ENCODE measurements around the gene AQP3. TPM values are rescaled to one million over a fixed set of nuclear protein-coding genes. Genes with fewer than 3 reads are reported as not detected.
"Not testable (repeated sequence)": the region's sequence is repeated elsewhere in the genome, so short reads cannot be mapped to it uniquely, and the experiment has no call there.

AQP3 gene
- total RNA-seq, 1 donor from 2014 or later = 5.4 TPM

DNA sequence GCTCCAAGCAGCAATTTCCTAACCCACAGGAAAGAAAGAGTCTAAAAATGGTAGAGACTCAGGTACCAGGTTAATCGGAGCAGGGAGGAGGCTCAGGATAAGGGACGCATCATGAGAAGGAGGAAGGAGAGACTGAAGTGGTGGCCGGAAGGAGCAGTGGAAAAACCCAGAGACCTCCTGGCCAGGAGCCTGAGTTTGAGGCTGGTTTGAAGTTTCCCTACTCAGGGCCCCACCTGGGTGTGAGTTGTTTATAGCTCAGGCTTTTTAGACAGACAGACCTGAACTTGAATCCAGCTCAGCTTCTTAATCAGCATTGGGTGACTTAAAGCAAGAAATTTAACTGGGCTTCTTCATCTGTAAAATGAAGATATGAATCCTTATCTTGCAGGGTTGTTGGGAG, 33.1 kb downstream of the AQP3 start:
- H3K4me3 ChIP-seq (ENCODE audit: low read depth, low read length) = no peak overlapping the region
- no peak for DNase-seq (ENCODE audit: low read depth)
- TF ChIP-seq, protein P1, sequence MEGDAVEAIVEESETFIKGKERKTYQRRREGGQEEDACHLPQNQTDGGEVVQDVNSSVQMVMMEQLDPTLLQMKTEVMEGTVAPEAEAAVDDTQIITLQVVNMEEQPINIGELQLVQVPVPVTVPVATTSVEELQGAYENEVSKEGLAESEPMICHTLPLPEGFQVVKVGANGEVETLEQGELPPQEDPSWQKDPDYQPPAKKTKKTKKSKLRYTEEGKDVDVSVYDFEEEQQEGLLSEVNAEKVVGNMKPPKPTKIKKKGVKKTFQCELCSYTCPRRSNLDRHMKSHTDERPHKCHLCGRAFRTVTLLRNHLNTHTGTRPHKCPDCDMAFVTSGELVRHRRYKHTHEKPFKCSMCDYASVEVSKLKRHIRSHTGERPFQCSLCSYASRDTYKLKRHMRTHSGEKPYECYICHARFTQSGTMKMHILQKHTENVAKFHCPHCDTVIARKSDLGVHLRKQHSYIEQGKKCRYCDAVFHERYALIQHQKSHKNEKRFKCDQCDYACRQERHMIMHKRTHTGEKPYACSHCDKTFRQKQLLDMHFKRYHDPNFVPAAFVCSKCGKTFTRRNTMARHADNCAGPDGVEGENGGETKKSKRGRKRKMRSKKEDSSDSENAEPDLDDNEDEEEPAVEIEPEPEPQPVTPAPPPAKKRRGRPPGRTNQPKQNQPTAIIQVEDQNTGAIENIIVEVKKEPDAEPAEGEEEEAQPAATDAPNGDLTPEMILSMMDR (conservative IDR thresholded peaks at IDR 0.05; ENCODE audit: low read depth, low read length) = no peak

DNA sequence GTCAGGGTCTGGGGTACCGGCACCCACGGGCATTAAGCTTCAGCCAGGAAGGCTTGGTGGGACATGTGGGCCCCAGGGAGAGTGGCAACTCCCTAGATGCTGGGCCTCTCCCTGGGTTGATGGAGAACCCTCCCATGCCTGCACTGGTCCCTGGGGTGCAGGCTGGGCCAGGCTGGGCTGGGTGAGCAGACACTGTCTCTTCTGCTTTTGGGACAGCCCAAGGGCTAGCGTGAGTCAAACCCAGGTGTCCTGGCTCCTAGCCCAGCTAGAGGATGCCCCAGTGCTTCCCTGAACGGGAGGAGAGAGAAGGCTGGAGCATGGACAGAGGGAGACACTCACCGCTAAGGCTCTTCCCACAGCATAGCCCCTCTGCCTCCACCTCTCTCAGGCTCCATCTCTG, 39.3 kb downstream of the AQP3 start:
- TF ChIP-seq, protein P1 (conservative IDR thresholded peaks at IDR 0.05; ENCODE audit: low read depth, low read length) = no peak
- H3K4me3 ChIP-seq (ENCODE audit: low read depth, low read length) = no peak overlapping the region
- no peak for DNase-seq (ENCODE audit: low read depth)

DNA sequence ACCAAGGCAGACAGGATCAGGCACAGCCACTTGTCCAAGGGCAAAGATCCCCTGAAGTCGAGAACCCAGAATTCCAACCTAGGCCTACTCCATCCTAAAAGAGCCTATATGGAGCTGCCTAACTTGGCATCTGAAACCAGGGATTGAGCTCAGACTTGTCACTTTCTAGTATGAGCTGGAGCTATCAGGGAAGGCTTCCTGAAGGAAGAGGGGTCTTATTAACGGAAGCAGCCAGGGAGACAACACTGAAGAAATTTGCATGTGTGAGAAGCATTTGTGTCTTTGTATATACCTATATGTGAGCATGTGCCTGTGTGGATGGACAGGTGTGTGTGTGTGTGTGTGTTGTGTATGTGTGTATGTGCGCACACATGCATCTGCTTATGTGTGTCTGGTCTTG, 40.3 kb downstream of the AQP3 start:
- no peak overlapping the region for H3K4me3 ChIP-seq (ENCODE audit: low read depth, low read length)
- DNase-seq (ENCODE audit: low read depth) = no peak
- TF ChIP-seq, protein P1 (conservative IDR thresholded peaks at IDR 0.05; ENCODE audit: low read depth, low read length) = no peak

DNA sequence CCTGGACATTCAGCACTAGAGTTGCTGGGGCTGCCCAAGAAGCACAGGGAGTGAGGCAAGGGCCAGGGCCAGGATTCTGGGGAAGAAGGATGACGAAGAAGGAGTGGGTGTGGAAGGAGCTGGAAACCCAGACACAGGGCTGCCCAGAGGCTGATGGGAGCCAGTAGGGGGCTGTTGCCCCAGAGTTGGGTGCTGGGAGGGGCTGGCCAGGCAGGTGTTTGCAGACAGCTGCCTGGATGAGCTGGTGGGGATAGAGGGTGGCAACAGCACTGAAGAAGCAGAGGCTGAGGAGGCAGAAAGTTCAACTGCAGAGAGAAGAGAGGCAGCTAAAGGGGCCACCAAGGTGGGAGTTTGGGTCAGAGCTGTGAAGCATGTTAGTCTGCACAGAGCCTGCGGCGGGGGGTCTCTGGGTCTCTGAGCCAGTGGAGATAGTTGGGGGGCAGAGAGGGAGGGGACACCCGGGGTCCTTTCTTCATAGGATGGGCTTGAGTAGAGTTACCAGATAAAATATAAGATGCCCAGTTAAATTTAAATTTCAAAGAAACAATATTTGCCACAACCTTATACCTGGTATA, 42.5 kb downstream of the AQP3 start:
- TF ChIP-seq, protein P1 (conservative IDR thresholded peaks at IDR 0.05; ENCODE audit: low read depth, low read length) = no peak
- no peak overlapping the region for H3K4me3 ChIP-seq (ENCODE audit: low read depth, low read length)
- no peak for DNase-seq (ENCODE audit: low read depth)

DNA sequence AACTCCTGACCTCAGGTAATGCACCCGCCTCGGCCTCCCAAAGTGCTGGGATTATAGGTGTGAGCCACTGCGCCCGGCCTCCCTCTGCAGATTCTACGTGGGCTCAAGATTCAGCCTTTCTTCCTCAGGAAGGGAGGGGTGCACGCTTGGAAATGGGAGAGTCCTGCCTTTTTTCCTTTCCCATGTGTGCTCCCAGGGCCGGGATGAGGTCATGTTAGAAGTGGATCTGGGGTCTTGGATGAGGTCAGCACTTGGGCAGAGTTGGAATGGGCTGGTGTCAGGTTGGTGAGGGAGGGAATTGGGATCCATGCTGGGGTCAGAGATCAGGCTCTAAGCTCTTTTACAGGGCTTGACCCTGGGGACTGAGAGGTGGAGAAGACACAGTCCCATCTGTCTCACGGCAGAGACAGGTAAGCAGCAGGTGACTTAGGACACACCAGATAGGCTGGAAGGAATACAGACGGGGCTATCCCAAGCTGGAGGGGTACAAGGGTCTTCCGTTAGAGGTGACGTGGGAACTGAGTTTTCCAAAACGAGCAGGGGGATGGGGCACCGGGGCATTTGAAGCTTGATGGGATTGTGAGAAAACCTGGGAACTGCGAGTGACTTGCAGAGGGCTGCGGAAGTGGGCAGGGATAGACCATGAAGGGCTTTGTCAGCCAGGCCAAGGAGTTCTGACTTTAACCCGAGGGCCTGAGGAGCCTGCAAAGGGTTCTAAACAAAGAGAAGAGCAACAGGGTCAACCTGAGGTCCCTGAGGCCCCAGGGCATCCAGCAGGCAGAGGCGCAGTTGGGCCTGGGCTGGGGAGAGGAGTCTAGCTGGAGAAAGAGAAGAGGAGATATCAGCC, 43.2 kb downstream of the AQP3 start:
- H3K4me3 ChIP-seq (ENCODE audit: low read depth, low read length) = no peak overlapping the region
- no peak for DNase-seq (ENCODE audit: low read depth)
- TF ChIP-seq, protein P1 (conservative IDR thresholded peaks at IDR 0.05; ENCODE audit: low read depth, low read length) = no peak

DNA sequence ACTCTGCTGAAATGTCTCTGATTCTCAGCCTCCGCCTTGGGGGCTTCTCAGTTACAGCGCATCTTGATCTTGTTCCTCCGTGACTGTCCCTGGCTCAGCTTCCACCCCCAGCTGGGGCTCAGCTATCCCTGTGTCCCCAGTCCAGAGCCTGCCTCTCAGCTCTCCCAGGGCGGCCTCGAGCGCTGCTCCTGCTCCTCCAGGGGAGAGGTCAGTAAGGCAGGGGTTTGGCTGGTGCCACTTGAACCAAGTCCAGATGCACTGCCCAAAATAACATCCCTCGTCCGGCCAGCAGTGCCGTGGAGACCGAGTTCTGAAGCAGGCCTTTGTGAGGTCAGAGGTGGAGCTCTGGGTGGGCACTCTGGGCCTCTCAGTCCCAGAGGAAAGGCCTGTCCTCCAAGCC, 45.0 kb downstream of the AQP3 start, which contains the start of gene AQP7:
AQP7 (minus strand) TSS at position 198 of the 400 bp plus-strand sequence. CDS start 1,306 bp downstream, outside the sequence.
- H3K4me3 ChIP-seq (ENCODE audit: low read depth, low read length); DNase-seq (ENCODE audit: low read depth): not testable (repeated sequence)

DNA sequence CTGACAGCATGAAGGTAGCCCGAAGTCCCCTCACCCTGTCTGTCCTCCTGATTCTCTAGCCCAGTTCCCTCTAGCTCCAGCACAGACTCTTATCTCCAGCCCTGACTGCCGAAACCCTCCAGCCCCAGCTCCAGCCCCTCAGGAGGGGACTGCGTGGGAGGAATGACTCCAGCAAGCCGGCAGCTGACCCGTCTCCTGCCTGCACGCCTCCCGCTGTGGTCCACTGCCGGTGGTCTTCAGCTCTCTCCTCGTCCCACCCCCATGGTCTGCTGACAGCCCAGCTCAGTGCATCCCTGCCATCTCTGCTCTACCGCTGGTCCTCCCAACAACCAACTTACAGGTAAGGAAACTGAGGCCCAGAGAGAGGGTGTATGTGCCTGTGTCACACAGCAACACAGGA, 45.6 kb downstream of the AQP3 start:
- not testable (repeated sequence) for DNase-seq (ENCODE audit: low read depth); H3K4me3 ChIP-seq (ENCODE audit: low read depth, low read length)

DNA sequence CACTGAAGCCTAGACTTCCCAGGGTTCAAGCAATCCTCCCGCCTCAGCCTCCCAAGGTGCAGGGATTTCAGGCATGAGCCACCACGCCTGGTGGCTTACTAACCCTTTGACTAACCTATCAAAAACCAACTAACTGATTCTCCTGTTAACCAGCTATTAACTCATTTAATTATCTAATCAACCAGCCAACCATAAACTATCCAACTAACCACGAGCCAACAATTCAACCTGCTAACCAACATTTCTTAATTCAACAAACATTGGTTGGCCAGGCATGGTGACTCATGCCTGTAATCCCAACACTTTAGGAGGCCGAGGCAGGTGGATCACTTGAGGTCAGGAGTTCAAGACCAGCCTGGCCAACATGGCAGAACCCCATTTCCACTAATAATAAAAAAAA, 48.3 kb downstream of the AQP3 start:
- H3K4me3 ChIP-seq (ENCODE audit: low read depth, low read length); DNase-seq (ENCODE audit: low read depth): not testable (repeated sequence)

DNA sequence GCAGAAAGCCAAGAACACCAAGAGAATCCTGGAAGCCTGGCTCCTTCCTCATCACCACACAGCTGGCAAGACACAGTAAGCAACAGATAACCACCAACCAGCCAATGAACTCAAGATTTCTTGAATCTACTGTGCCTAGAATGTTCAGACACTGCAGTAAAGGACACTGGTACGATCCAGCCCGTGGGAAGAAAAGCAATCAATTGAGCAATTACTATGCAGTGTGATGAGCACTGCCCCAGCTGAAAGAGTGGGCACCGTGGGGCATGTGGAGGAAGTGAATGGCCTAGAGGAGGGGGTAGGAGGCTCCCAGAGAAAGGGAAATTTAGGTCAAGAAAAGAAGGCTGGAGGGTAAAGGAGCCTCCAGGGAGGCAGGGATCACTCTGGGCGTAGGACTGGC, 49.6 kb downstream of the AQP3 start:
- not testable (repeated sequence) for DNase-seq (ENCODE audit: low read depth); H3K4me3 ChIP-seq (ENCODE audit: low read depth, low read length)

DNA sequence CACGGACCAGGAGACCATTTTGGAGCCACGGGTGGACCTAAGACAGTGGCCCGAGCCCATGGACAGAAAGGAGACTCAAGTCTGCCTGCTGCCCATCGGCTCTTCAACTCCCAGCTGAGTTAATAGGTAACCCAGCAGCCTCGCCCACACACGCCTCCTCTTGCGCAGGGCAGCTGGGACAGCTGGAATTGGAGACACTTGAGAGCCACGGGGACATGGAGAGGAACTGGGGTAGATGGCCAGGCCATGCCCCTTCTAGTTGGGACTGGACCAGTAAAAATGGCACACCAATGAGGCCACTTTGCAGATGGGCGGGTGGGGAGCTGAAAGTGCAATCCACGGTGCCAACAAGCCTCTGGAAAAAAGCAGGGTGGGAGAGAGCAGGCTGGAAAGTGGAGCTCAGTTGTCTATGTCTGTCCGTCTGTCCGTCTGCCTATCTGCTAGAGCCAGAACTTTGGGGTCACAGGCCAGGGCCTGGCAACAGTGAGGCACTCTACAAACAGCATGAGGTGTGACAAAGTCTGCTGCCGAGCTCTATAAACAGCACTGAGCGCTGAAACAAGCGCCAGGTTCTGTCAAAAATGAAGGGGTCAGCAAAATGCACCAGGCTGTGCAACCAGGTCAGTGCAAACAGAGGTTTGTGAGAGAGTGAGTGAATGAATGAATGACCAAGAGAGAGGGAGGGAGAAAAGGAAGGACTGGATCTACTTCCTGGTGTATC, 52.1 kb downstream of the AQP3 start:
- DNase-seq (ENCODE audit: low read depth) = not testable (repeated sequence)
- H3K4me3 ChIP-seq (ENCODE audit: low read depth, low read length) = peak overlapping the region; percentile 16

DNA sequence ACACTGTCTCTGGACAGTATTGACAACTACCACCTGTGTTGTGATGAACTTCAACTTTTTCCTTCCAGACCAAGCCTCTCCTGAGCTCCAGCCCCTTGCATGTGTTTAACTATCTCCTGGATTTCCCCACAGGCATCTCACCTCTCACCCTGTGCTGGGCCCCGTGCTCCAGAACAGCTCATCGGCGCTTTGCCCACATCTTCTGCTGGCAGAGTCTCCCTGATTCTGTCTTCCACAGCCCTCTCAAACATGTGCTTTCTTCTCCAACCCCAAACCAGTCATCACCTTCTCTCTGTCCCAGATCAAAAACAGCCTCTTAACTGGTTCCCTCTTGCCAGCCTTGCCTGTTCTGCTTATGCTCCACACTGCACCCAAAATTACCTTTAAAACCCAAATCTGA, 53.4 kb downstream of the AQP3 start:
- not testable (repeated sequence) for H3K4me3 ChIP-seq (ENCODE audit: low read depth, low read length); DNase-seq (ENCODE audit: low read depth)
